ENCODE measurements around the gene IRF2BP2.

- no peak for TF ChIP-seq POLR2A (IDR thresholded peaks at IDR 0.05)
- TF ChIP-seq CTCF (IDR thresholded peaks at IDR 0.05), result no peak
- TF ChIP-seq POLR2AphosphoS5 (IDR thresholded peaks at IDR 0.05; ENCODE audit: insufficient read depth in 1 of 2, low read depth in 1 of 2), result no peak
Measured at GRCh38 chr1:234655328-234656069, 45.5 kb upstream of the IRF2BP2 start.
